ENCODE data around the gene FAXC.
"Not testable (repeated sequence)": the region's sequence is repeated elsewhere in the genome, so short reads cannot be mapped to it uniquely, and the experiment has no call there.

FAXC gene

GRCh38 chr6:99338188-99338587, 11.3 kb downstream of the FAXC start:
- no peak for DNase-seq

- DNase-seq = not testable (repeated sequence)
Observed at GRCh38 chr6:99335298-99335697, 14.2 kb downstream of the FAXC start.

- DNase-seq = no peak
Observed at GRCh38 chr6:99334526-99335127, 14.8 kb downstream of the FAXC start.

- DNase-seq = no peak
Observed at GRCh38 chr6:99333068-99333467, 16.4 kb downstream of the FAXC start.

- DNase-seq = no peak
Observed at GRCh38 chr6:99331531-99331930, 17.9 kb downstream of the FAXC start.

GRCh38 chr6:99330159-99330558, 19.3 kb downstream of the FAXC start:
- DNase-seq = peak; percentile 61

GRCh38 chr6:99324996-99325395, 24.5 kb downstream of the FAXC start:
- DNase-seq = no peak

- DNase-seq = no peak
Observed at GRCh38 chr6:99318566-99318965, 30.9 kb downstream of the FAXC start.

- DNase-seq = no peak
Observed at GRCh38 chr6:99312354-99312753, 37.1 kb downstream of the FAXC start.

GRCh38 chr6:99310553-99310952, 38.9 kb downstream of the FAXC start:
- DNase-seq = no peak

GRCh38 chr6:99309557-99309956, 39.9 kb downstream of the FAXC start:
- DNase-seq = no peak

- no peak for DNase-seq
Observed at GRCh38 chr6:99308788-99309187, 40.7 kb downstream of the FAXC start.

GRCh38 chr6:99307295-99307907, 42.1 kb downstream of the FAXC start:
- no peak for DNase-seq

- DNase-seq = no peak
Observed at GRCh38 chr6:99306341-99306740, 43.1 kb downstream of the FAXC start.

- DNase-seq = no peak
Observed at GRCh38 chr6:99305021-99305554, 44.4 kb downstream of the FAXC start.

GRCh38 chr6:99297415-99297814, 52.1 kb downstream of the FAXC start:
- DNase-seq = no peak

- DNase-seq = no peak
Observed at GRCh38 chr6:99297006-99297405, 52.5 kb downstream of the FAXC start.

GRCh38 chr6:99296261-99296660, 53.2 kb downstream of the FAXC start:
- DNase-seq = no peak

- no peak for DNase-seq
Observed at GRCh38 chr6:99295276-99295675, 54.2 kb downstream of the FAXC start.

GRCh38 chr6:99294786-99295185, 54.7 kb downstream of the FAXC start:
- DNase-seq = no peak

GRCh38 chr6:99289701-99290100, 59.8 kb downstream of the FAXC start:
- DNase-seq = no peak

GRCh38 chr6:99288668-99289067, 60.8 kb downstream of the FAXC start:
- no peak for DNase-seq

- no peak for DNase-seq
Observed at GRCh38 chr6:99287523-99287922, 62.0 kb downstream of the FAXC start.

GRCh38 chr6:99285881-99286280, 63.6 kb downstream of the FAXC start:
- no peak for DNase-seq

Measured in activated CD8-positive, alpha-beta memory T cell treated with anti-CD3 and anti-CD28 coated beads, Interleukin-2, amount 50 U/mL, for 48 hours (primary cell).